ENCODE results near the gene CAMK2G.
"Not testable (repeated sequence)": the region's sequence is repeated elsewhere in the genome, so short reads cannot be mapped to it uniquely, and the experiment has no call there.

CAMK2G gene

GRCh38 chr10:73809061-73809818, 65.1 kb downstream of the CAMK2G start:
- no peak for DNase-seq

GRCh38 chr10:73808021-73808815, 66.1 kb downstream of the CAMK2G start:
- no peak for DNase-seq

- no peak for DNase-seq
Measured at GRCh38 chr10:73807471-73807870, 66.9 kb downstream of the CAMK2G start.

- no peak for DNase-seq
Measured at GRCh38 chr10:73806176-73806950, 68.0 kb downstream of the CAMK2G start.

- DNase-seq, result no peak
Measured at GRCh38 chr10:73803680-73804286, 70.6 kb downstream of the CAMK2G start.

- DNase-seq, result no peak
Measured at GRCh38 chr10:73802276-73802991, 71.9 kb downstream of the CAMK2G start.

- DNase-seq, result no peak
Measured at GRCh38 chr10:73801253-73801590, 73.1 kb downstream of the CAMK2G start.

GRCh38 chr10:73800560-73801252, 73.6 kb downstream of the CAMK2G start:
- DNase-seq, result no peak

- DNase-seq, result no peak
Measured at GRCh38 chr10:73799899-73800559, 74.3 kb downstream of the CAMK2G start.

GRCh38 chr10:73798927-73799560, 75.3 kb downstream of the CAMK2G start:
- no peak for DNase-seq

GRCh38 chr10:73798087-73798486, 76.3 kb downstream of the CAMK2G start:
- DNase-seq, result no peak

- DNase-seq, result no peak
Measured at GRCh38 chr10:73797324-73798025, 76.9 kb downstream of the CAMK2G start.

- DNase-seq, result no peak
Measured at GRCh38 chr10:73796766-73797165, 77.6 kb downstream of the CAMK2G start.

GRCh38 chr10:73796035-73796434, 78.3 kb downstream of the CAMK2G start:
- not testable (repeated sequence) for DNase-seq

- not testable (repeated sequence) for DNase-seq
Measured at GRCh38 chr10:73795491-73795890, 78.9 kb downstream of the CAMK2G start.

GRCh38 chr10:73793456-73793855, 80.9 kb downstream of the CAMK2G start:
- no peak for DNase-seq

GRCh38 chr10:73791871-73792400, 82.4 kb downstream of the CAMK2G start:
- DNase-seq, result no peak

- no peak for DNase-seq
Measured at GRCh38 chr10:73790886-73791625, 83.3 kb downstream of the CAMK2G start.

GRCh38 chr10:73789659-73790055, 84.7 kb downstream of the CAMK2G start:
- no peak for DNase-seq
